D721Med (cell line): Measurements from ENCODE around the gene GNAQ.

Source experiments
- DNase-seq: peaks from one replicate; pipeline ENCODE4 v3.0.0; 2011; ENCODE audit warnings: low spot score; ENCODE audit not compliant: insufficient read length
- FAIRE-seq: peaks from 2 replicates; lab custom pipeline; 2011; peaks lifted over from hg19 to GRCh38; lab: Jason Lieb, UNC
- TF ChIP-seq, protein P1 (sequence below): IDR thresholded peaks from 2 replicates; pipeline ENCODE4 v1.5.1; 2012; ENCODE audit warnings: mild to moderate bottlenecking, control low read depth; ENCODE audit not compliant: insufficient read depth; ENCODE audit errors: missing control alignments

Gene GNAQ

GRCh38 chr9:77844415-77844814, 187.2 kb downstream of the GNAQ start:
- FAIRE-seq (no peak), DNase-seq (no peak)
- TF ChIP-seq, protein P1, sequence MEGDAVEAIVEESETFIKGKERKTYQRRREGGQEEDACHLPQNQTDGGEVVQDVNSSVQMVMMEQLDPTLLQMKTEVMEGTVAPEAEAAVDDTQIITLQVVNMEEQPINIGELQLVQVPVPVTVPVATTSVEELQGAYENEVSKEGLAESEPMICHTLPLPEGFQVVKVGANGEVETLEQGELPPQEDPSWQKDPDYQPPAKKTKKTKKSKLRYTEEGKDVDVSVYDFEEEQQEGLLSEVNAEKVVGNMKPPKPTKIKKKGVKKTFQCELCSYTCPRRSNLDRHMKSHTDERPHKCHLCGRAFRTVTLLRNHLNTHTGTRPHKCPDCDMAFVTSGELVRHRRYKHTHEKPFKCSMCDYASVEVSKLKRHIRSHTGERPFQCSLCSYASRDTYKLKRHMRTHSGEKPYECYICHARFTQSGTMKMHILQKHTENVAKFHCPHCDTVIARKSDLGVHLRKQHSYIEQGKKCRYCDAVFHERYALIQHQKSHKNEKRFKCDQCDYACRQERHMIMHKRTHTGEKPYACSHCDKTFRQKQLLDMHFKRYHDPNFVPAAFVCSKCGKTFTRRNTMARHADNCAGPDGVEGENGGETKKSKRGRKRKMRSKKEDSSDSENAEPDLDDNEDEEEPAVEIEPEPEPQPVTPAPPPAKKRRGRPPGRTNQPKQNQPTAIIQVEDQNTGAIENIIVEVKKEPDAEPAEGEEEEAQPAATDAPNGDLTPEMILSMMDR: no peak

GRCh38 chr9:77843871-77844155, 187.8 kb downstream of the GNAQ start:
- FAIRE-seq (no peak), DNase-seq (no peak)
- TF ChIP-seq, protein P1: no peak

DNA sequence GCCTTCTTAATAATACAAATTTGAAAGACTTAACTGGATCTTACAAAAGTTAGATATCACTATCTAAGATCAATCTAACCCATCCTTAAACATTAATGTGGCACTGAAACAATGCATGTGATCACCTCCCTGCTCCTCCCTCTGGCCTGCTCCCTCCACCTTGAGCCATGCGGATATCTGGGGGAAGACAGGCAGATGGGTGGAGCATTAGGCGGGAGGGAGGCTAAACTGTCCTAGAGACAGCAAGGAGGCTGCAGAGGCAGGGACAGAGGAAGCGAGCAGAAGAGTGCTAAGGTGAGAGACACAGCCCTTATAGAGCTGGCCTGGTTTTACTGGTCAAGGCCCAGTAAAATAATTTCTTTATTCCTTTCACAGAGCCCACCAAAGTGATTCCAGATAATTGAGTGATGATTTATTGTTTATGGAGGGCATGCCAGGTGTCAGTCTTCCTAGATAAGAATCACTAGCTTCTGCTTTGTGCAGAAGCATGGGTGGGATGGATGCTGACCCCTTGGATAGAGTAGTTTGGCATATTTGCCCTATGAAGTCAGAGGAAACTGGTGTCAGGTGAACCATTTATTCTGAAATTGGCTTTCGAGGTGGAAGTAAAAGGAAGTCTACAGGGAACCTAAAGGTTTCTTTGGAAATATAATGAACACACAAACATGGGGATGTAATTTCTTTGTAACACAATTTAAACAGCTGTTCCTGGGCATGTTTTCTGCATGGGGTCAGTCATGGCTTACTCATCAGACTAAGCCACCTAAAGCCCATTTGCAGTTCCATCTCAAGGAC, 188.3 kb downstream of the GNAQ start:
- FAIRE-seq: no peak

GRCh38 chr9:77841739-77842386, 189.7 kb downstream of the GNAQ start:
- DNase-seq (no peak), FAIRE-seq (no peak)
- TF ChIP-seq, protein P1: peak; percentile 23

More for the DNA sequence above, 188.3 kb downstream of the GNAQ start:
- TF ChIP-seq, protein P1: no peak
- no peak for DNase-seq

DNA sequence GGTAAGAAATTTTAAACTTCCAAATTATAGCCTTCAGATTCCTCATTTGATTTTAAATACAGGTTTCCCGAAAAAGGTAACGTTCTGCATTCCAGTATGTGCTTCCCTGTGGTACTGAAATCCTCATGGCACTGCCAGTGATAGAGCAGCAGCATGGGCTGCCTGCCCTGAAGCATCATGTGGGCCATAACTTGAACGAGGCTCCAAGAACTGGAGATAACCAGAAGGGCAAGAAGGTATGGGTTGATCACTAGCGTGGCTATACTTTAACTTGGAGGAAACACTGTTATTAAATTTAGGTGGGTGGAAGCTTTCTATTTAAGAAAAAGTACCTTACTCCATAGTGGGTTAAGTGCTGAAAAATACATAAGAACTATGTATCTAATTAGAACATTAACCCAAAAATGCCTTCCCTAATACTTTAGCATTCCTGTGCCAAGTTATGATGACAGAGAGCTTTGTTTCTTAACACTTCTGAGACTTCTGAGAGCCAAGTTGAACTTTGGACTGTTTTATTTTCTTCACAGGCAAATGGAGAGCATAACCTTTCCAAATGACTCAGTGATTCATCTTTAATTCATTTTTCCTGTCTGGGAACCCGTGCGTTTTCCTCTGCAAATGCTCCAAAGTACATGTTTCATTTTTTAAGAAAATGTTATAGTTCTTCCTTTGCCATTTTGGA, 192.0 kb downstream of the GNAQ start:
- DNase-seq: no peak
- TF ChIP-seq, protein P1: no peak
- no peak for FAIRE-seq

DNA sequence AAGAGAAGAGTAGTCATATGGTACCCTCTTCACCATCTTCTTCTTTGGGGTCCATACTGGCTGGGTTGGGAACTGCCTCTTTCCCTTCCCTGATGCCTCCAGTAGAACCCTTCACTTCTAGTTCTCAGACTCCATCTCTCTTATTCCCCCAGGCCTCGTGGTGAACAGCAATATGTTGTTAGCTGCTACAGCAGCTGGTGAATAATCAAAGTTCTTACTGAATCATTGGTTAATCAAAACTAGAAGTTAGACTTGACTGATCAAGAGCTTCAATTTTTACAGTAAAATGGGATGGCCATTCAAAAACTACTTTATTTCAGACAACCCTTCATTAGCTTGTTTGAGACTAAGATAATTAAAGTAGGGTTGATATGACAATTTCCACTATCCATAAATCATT, 192.6 kb downstream of the GNAQ start:
- DNase-seq: no peak
- FAIRE-seq: no peak
- TF ChIP-seq, protein P1: no peak
